MM.1S (cell line): ENCODE measurements around the gene PROK1.

Experiments used
- EZH2phosphoT487 ChIP-seq: fragments of 300-600 bp; sonication (generic); IDR thresholded peaks from 2 replicates; pipeline ENCODE4 v1.6.1; 2018; ENCODE audit warnings: antibody characterized with exemption, low read length
- TF ChIP-seq, protein P1 (sequence below): fragments of 300-600 bp; sonication (generic); IDR thresholded peaks from 2 replicates; pipeline ENCODE4 v1.5.1; 2016; ENCODE audit warnings: antibody characterized with exemption, low read length, mixed read lengths

- TF ChIP-seq, protein P1, sequence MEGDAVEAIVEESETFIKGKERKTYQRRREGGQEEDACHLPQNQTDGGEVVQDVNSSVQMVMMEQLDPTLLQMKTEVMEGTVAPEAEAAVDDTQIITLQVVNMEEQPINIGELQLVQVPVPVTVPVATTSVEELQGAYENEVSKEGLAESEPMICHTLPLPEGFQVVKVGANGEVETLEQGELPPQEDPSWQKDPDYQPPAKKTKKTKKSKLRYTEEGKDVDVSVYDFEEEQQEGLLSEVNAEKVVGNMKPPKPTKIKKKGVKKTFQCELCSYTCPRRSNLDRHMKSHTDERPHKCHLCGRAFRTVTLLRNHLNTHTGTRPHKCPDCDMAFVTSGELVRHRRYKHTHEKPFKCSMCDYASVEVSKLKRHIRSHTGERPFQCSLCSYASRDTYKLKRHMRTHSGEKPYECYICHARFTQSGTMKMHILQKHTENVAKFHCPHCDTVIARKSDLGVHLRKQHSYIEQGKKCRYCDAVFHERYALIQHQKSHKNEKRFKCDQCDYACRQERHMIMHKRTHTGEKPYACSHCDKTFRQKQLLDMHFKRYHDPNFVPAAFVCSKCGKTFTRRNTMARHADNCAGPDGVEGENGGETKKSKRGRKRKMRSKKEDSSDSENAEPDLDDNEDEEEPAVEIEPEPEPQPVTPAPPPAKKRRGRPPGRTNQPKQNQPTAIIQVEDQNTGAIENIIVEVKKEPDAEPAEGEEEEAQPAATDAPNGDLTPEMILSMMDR, result no peak
- TF ChIP-seq EZH2phosphoT487, result no peak
Observed at GRCh38 chr1:110481968-110482623, 31.1 kb downstream of the PROK1 start.
